Sigmoid colon (tissue), 4 donors: ENCODE data around the gene ADAM23.

ENCODE experiments used
- EP300 ChIP-seq, 4 donors: sonication (generic); formaldehyde crosslinking; IDR thresholded peaks; one replicate each; pipeline ENCODE4 v1.6.1; 2017; ENCODE audit warnings: antibody characterized with exemption in 4 of 4
- POLR2A ChIP-seq, 2 donors: fragments of 450-650 bp; IDR thresholded peaks; one replicate each; pipeline ENCODE4 v1.6.1; 2016; ENCODE audit warnings: antibody characterized with exemption in 2 of 2, mild to moderate bottlenecking in 2 of 2, moderate library complexity in 2 of 2
- TF ChIP-seq, protein P1 (sequence below), 4 experiments: fragments of 450-650 bp in 3 of 4; fragments of 200-600 bp in 1 of 4; IDR thresholded peaks; one replicate each; pipeline ENCODE4 v1.5.1; 2016 to 2019; ENCODE audit warnings: antibody characterized with exemption in 4 of 4, mild to moderate bottlenecking in 3 of 4, moderate library complexity in 2 of 4

DNA sequence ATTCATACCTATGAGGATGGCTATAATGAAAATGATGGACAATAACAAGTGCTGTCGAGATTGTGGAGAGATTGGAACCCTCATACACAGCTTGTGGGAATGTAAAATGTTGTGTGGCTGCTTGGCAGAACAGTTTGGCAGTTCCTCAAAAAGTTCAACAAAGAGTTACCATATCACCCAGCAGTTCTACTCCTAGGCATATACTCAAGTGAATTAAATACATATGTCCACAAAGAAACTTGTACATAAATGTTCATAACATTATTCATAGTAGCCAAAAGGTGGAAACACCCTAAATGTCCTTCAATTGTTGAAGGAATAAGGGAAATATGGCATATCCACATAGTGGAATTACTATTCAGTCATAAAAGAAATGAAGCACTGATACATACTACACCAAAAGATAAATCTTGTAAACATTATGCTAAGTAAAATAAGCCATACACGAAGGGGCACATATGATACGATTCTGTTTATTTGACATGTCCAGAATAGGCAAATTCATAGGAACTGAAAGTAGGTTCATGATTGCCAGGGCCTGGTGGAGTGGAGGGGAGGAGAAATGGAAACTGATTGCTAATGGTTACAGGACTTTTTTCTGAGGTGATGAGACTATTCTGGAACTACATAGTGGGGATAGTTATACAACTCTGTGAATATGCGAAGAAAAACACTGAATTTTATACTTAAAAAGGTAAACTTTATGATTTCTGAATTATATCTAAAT lies 92.1 kb downstream of the ADAM23 start:
- no peak for TF ChIP-seq POLR2A (IDR thresholded peaks at IDR 0.05)
- TF ChIP-seq, protein P1, sequence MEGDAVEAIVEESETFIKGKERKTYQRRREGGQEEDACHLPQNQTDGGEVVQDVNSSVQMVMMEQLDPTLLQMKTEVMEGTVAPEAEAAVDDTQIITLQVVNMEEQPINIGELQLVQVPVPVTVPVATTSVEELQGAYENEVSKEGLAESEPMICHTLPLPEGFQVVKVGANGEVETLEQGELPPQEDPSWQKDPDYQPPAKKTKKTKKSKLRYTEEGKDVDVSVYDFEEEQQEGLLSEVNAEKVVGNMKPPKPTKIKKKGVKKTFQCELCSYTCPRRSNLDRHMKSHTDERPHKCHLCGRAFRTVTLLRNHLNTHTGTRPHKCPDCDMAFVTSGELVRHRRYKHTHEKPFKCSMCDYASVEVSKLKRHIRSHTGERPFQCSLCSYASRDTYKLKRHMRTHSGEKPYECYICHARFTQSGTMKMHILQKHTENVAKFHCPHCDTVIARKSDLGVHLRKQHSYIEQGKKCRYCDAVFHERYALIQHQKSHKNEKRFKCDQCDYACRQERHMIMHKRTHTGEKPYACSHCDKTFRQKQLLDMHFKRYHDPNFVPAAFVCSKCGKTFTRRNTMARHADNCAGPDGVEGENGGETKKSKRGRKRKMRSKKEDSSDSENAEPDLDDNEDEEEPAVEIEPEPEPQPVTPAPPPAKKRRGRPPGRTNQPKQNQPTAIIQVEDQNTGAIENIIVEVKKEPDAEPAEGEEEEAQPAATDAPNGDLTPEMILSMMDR (IDR thresholded peaks at IDR 0.05) = no peak
- no peak for TF ChIP-seq EP300 (IDR thresholded peaks at IDR 0.05)
